HepG2 (cell line): ENCODE measurements around the gene TBC1D14. TPM values are rescaled to one million over a fixed set of nuclear protein-coding genes. Genes with fewer than 3 reads are reported as not detected.

ENCODE experiments used
- ATAC-seq: fragments of 200-7000 bp; cut with Tn5 transposase; 3 replicates; pipeline ENCODE4 v1.9.1; 2020; ENCODE audit warnings: mild to moderate bottlenecking, moderate library complexity
- BruUV-seq: library from RNA; stranded (reverse); fragments of 400-500 nt; replicated peaks from 2 replicates; lab custom pipeline; 2021; lab: Mats Ljungman, UMichigan
- CTCF ChIA-PET: fragments of 300-600 bp; formaldehyde crosslinking; extraction: SDS; loops from one replicate; lab custom pipeline; 2021; ENCODE audit warnings: low total read pairs, inconsistent platforms, low intra/inter-chr PET ratio; lab: Yijun Ruan, JAX
- POLR2A ChIA-PET: fragments of 350-600 bp; sonication (Branson Sonifier 250); formaldehyde crosslinking; loops from one replicate; lab custom pipeline; 2020; ENCODE audit warnings: antibody characterized with exemption, inconsistent platforms; lab: Yijun Ruan, JAX
- DNase-seq: peaks from one replicate; pipeline ENCODE4 v3.0.0-alpha.2; 2015; ENCODE audit warnings: low spot score
- FAIRE-seq: peaks from 3 replicates; lab custom pipeline; 2011; peaks lifted over from hg19 to GRCh38; lab: Jason Lieb, UNC
- H2AFZ ChIP-seq: one replicate; pipeline ENCODE4 v1.6.1; 2011; ENCODE audit warnings: low read length, inconsistent platforms
- H3K27ac ChIP-seq: fragments of 300-600 bp; 3 replicates; pipeline ENCODE4 v1.8.0; 2011; ENCODE audit warnings: mixed run types, mild to moderate bottlenecking, mixed read lengths, low read length, inconsistent platforms; ENCODE audit not compliant: insufficient read depth; ENCODE audit errors: extremely low read length
- H3K27me3 ChIP-seq, 2 experiments: fragments of 200-600 bp in 1 of 2; 2 replicates in 1 of 2; 3 replicates in 1 of 2; pipeline versions ENCODE4 v1.6.0 to v1.8.0; 2011; ENCODE audit warnings: low read length in 2 of 2, mild to moderate bottlenecking in 2 of 2, moderate library complexity in 2 of 2, inconsistent platforms in 1 of 2; ENCODE audit not compliant: insufficient read depth in 2 of 2, control insufficient read depth in 1 of 2
- H3K36me3 ChIP-seq, 2 experiments: fragments of 200-600 bp in 1 of 2; replicated peaks in 1 of 2; 2 replicates in 1 of 2; 3 replicates in 1 of 2; pipeline versions ENCODE4 v1.5.1 to v1.8.0; 2011; ENCODE audit warnings: low read length in 2 of 2, inconsistent platforms in 1 of 2; ENCODE audit not compliant: insufficient read depth in 2 of 2, control insufficient read depth in 1 of 2
- H3K4me1 ChIP-seq: 2 replicates; pipeline ENCODE4 v1.5.1; 2012; ENCODE audit warnings: low read length, inconsistent platforms; ENCODE audit not compliant: insufficient read depth
- H3K4me2 ChIP-seq: 2 replicates; pipeline ENCODE4 v1.6.0; 2011; ENCODE audit warnings: low read depth, low read length, inconsistent platforms
- H3K4me3 ChIP-seq, 3 experiments: fragments of 200-600 bp in 1 of 3; sonication (generic), shearing (Covaris generic) in 1 of 3; replicated peaks in 1 of 3; 2 replicates each; pipeline ENCODE4 v1.5.1; 2011 to 2016; ENCODE audit warnings: low read length in 3 of 3, inconsistent platforms in 2 of 3, low read depth in 2 of 3, mild to moderate bottlenecking in 2 of 3, control low read depth in 1 of 3, mixed read lengths in 1 of 3; ENCODE audit not compliant: insufficient read depth in 1 of 3
- H3K79me2 ChIP-seq: one replicate; pipeline ENCODE4 v1.6.1; 2011; ENCODE audit warnings: low read length, inconsistent platforms; ENCODE audit not compliant: insufficient read depth
- H3K9ac ChIP-seq: 2 replicates; pipeline ENCODE4 v1.6.0; 2011; ENCODE audit warnings: mild to moderate bottlenecking, low read depth, low read length, inconsistent platforms; ENCODE audit not compliant: insufficient read depth
- H3K9me3 ChIP-seq: 2 replicates; pipeline ENCODE4 v1.5.1; 2012; ENCODE audit warnings: mild to moderate bottlenecking, low read length
- H4K20me1 ChIP-seq: 2 replicates; pipeline ENCODE4 v1.6.0; 2011; ENCODE audit warnings: inconsistent platforms, mild to moderate bottlenecking, low read length, moderate library complexity; ENCODE audit not compliant: insufficient read depth
- ATM ChIP-seq: fragments of 450-650 bp; IDR thresholded peaks from 2 replicates; pipeline ENCODE4 v1.7.1; 2017; ENCODE audit warnings: mild to moderate bottlenecking, borderline replicate concordance
- DPF2 ChIP-seq: sonication (generic); formaldehyde crosslinking; IDR thresholded peaks from 2 replicates; pipeline ENCODE4 v1.4.0; 2020; ENCODE audit warnings: mild to moderate bottlenecking, low read depth, missing genetic modification reagents, borderline replicate concordance
- GATAD1 ChIP-seq: IDR thresholded peaks from 2 replicates; pipeline ENCODE4 v1.6.1; 2016; ENCODE audit warnings: missing genetic modification reagents, missing compliant biosample characterization
- GRHL1 ChIP-seq: sonication (generic); formaldehyde crosslinking; conservative IDR thresholded peaks from 2 replicates; pipeline ENCODE4 v1.8.0; 2022; ENCODE audit warnings: missing genetic modification reagents
- HNF4A ChIP-seq: sonication (generic); formaldehyde crosslinking; IDR thresholded peaks from 2 replicates; pipeline ENCODE4 v1.4.0; 2020; ENCODE audit warnings: missing genetic modification reagents
- MTF2 ChIP-seq: sonication (generic); formaldehyde crosslinking; IDR thresholded peaks from 2 replicates; pipeline ENCODE4 v1.5.0; 2020; ENCODE audit warnings: missing genetic modification reagents, borderline replicate concordance
- NR0B2 ChIP-seq: sonication (generic); formaldehyde crosslinking; IDR thresholded peaks from 2 replicates; pipeline ENCODE4 v1.4.0; 2020; ENCODE audit warnings: mild to moderate bottlenecking, missing genetic modification reagents
- RXRA ChIP-seq: sonication (generic); formaldehyde crosslinking; IDR thresholded peaks from 2 replicates; pipeline ENCODE4 v1.5.1; 2020; ENCODE audit warnings: missing genetic modification reagents
- TAF1 ChIP-seq: sonication (generic); formaldehyde crosslinking; IDR thresholded peaks from 2 replicates; pipeline ENCODE4 v1.4.0; 2020; ENCODE audit warnings: missing genetic modification reagents
- TBP ChIP-seq: sonication (generic); formaldehyde crosslinking; IDR thresholded peaks from 2 replicates; pipeline ENCODE4 v1.5.0; 2020; ENCODE audit warnings: missing genetic modification reagents
- TCF7L2 ChIP-seq: IDR thresholded peaks from 2 replicates; pipeline ENCODE4 v1.6.1; 2011; ENCODE audit warnings: mild to moderate bottlenecking, low read depth, low read length, moderate library complexity
- TRAFD1 ChIP-seq: sonication (generic); formaldehyde crosslinking; IDR thresholded peaks from 2 replicates; pipeline ENCODE4 v1.5.1; 2020; ENCODE audit warnings: missing genetic modification reagents, mild to moderate bottlenecking, borderline replicate concordance
- ZFP37 ChIP-seq: sonication (generic); formaldehyde crosslinking; IDR thresholded peaks from 2 replicates; pipeline ENCODE4 v1.4.0; 2020; ENCODE audit warnings: missing genetic modification reagents, borderline replicate concordance
- ZMAT3 ChIP-seq: sonication (generic); formaldehyde crosslinking; conservative IDR thresholded peaks from 2 replicates; pipeline ENCODE4 v1.7.0; 2021; ENCODE audit warnings: missing genetic modification reagents
- ZNF468 ChIP-seq: sonication (generic); formaldehyde crosslinking; IDR thresholded peaks from 2 replicates; pipeline ENCODE4 v1.8.0; 2022; ENCODE audit warnings: mild to moderate bottlenecking, moderate library complexity, missing genetic modification reagents
- ZNF768 ChIP-seq: sonication (generic); formaldehyde crosslinking; IDR thresholded peaks from 2 replicates; pipeline ENCODE4 v1.4.0; 2020; ENCODE audit warnings: missing genetic modification reagents
- ZNF792 ChIP-seq: IDR thresholded peaks from 2 replicates; pipeline ENCODE4 v1.6.1; 2016
- WGBS: methylation state at CpG from one replicate; pipeline ENCODE4 v1.1.6; 2017; ENCODE audit warnings: low lambda C conversion rate; 5-methylcytosine and 5-hydroxymethylcytosine counted together
- in situ Hi-C: cut with HindIII; loops from 2 replicates; pipeline ENCODE4 v1.10.0; 2017; ENCODE audit warnings: low pct_unique_long_range_greater_than_20kb; ENCODE audit not compliant: extremely low pct_ligation_motif_present
- intact Hi-C: fragments of 100-400 bp; cut with micrococcal nuclease; formaldehyde crosslinking; loops from one replicate; pipeline ENCODE4 v1.10.0; 2022; ENCODE audit not compliant: unreplicated experiment
- polyA plus RNA-seq, 8 experiments: library from polyadenylated mRNA; depleted of rRNA in 3 of 8; stranded (reverse) in 7 of 8; unstranded in 1 of 8; fragments of >200 nt; fragmentation: Illumina TruSeq in 4 of 8; extraction: Trizol in 4 of 8; gene quantifications; 2 replicates each; pipeline versions ENCODE4 v1.2.1 to v1.2.3, GENCODE V29; 2011 to 2016; ENCODE audit warnings: low read depth in 4 of 8, missing spikeins in 1 of 8, mixed read lengths in 1 of 8; ENCODE audit not compliant: insufficient read depth in 1 of 8
- total RNA-seq, 5 experiments: library from RNA; depleted of rRNA; stranded (reverse); fragments of >200 nt; fragmentation: Illumina TruSeq; extraction: Trizol; gene quantifications; 2 replicates each; pipeline ENCODE4 v1.2.3, GENCODE V29; 2016; ENCODE audit warnings: low read depth in 1 of 5
- TF ChIP-seq, protein P1 (sequence below): sonication (generic); formaldehyde crosslinking; IDR thresholded peaks from 2 replicates; pipeline ENCODE4 v1.8.0; 2022; ENCODE audit warnings: mild to moderate bottlenecking, missing genetic modification reagents, borderline replicate concordance

Gene TBC1D14
- total and polyA plus RNA-seq, 2 of the 13 experiments (the other 11 are each of a cell fraction or from before 2014, with no cell fraction given) = 29.5 to 46.5 TPM

DNA sequence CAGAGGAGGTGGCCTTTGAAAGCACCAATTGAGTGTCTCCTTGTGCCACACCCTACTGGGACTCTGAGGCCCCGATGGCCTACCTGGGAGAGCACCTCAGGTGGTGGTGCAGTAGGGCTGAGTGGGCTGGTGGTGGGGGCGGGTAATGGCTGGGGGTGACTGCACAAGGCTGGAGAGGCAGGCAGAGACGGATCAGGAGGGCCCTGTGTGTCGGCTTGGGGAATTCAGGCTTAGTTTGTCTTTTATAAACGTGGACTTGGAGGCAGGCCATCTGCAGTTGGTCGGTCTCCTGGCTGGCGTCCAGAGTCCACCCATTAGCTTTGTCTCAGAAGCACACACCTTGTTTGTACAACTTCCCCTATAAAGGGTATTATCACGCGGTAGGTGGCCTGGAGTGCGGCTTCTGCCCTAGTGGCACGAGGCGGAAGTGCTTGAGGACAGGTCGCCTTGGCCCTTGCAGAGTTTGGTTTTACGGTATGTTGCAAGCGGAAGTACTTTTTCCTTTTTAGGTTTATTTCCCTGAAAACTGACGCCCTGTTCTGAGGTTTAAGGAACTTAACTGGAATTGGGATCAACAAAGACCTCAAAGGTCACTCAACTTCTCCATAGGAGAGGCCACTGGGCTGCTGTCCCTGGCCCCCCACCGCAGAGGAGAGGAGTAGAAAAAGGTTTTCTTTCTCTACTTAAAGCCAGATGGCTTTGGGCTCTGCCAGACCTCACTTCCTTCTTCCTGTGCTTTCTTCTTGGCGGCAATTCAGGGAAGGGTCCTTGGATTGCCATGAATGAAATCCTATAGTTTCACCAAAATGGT lies 8.0 kb downstream of the TBC1D14 start:
- peak overlapping the region; percentile 80 for H3K4me2 ChIP-seq
- FAIRE-seq = peak; percentile 97
- 0 out of 5 replicates have a peak, but pooled peaks cover 0 to 8% of the 10 kb centered on the region in 2 experiments for H3K36me3 ChIP-seq
- WGBS = 19% methylated on average over 9 of the region's 18 CpGs
- H3K4me1 ChIP-seq = peaks cover 79% of the 10 kb centered on the region
- H3K79me2 ChIP-seq = peaks cover 60% of the 10 kb centered on the region
- H3K27ac ChIP-seq = peak overlapping the region; percentile 75
- H3K9me3 ChIP-seq = no peaks in the 10 kb centered on the region
- ChIA-PET CTCF (interaction anchor here (1.5 to 1.9 kb wide), 2 partner anchors 8 to 25 kb away, joined by 4 to 6 read pairs; partner anchors contain the start of gene TBC1D14), POLR2A (interaction anchor here (0.8 to 2.1 kb wide), 13 partner anchors 8 to 150 kb away, joined by 3 to 16 read pairs (median 6); partner anchors contain the start of gene TBC1D14)
- no peaks in the 10 kb centered on the region for H3K27me3 ChIP-seq
- H3K9ac ChIP-seq = peak overlapping the region; percentile 59
- intact Hi-C loops = no loop called here
- no TSS peak for BruUV-seq
- in situ Hi-C loops = no loop called here
- peaks cover 45% of the 10 kb centered on the region for H4K20me1 ChIP-seq
- peak; percentile 93 for ATAC-seq
- H2AFZ ChIP-seq = no peak overlapping the region
- H3K4me3 ChIP-seq = peak overlapping the region in 2 of 3 experiments; percentile 2 to 35; a peak in 1 of 6 replicates
- peak; percentile 95 for DNase-seq
- TF ChIP-seq ZNF768 = peak; percentile 52; the same call in 1 of the 2 replicates
- no peak for TF ChIP-seq TCF7L2
- TF ChIP-seq ZNF468 (CRISPR knock-in tag) = peak; percentile 5; the same call in 1 of the 2 replicates
- 0 out of 2 replicates have a peak, but pooled peaks have one; percentile 58 for TF ChIP-seq TBP (CRISPR knock-in tag)
- no peak; the same call in 1 of the 2 replicates for TF ChIP-seq NR0B2 (CRISPR knock-in tag)
- TF ChIP-seq, protein P1, sequence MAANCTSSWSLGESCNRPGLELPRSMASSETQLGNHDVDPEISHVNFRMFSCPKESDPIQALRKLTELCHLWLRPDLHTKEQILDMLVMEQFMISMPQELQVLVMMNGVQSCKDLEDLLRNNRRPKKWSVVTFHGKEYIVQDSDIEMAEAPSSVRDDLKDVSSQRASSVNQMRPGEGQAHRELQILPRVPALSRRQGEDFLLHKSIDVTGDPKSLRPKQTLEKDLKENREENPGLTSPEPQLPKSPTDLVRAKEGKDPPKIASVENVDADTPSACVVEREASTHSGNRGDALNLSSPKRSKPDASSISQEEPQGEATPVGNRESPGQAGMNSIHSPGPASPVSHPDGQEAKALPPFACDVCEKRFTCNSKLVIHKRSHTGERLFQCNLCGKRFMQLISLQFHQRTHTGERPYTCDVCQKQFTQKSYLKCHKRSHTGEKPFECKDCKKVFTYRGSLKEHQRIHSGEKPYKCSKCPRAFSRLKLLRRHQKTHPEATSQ (CRISPR knock-in tag) = peak; percentile 71; the same call in 1 of the 2 replicates
- peak; percentile 91 for TF ChIP-seq HNF4A
- no peak for TF ChIP-seq ATM
- peak; percentile 94 for TF ChIP-seq ZNF792 (CRISPR knock-in tag)
- peak; percentile 76 for TF ChIP-seq GATAD1 (CRISPR knock-in tag)
- peak; percentile 50; the same call in 1 of the 2 replicates for TF ChIP-seq DPF2
- no peak for TF ChIP-seq TRAFD1
- TF ChIP-seq MTF2 (CRISPR knock-in tag) = no peak
- TF ChIP-seq ZMAT3 = peak; percentile 92
- TF ChIP-seq ZFP37 (CRISPR knock-in tag) = peak; percentile 92
- TF ChIP-seq GRHL1 (CRISPR knock-in tag) = no peak
- no peak for TF ChIP-seq TAF1 (CRISPR knock-in tag)
- TF ChIP-seq RXRA = peak; percentile 93
